Muscle layer of colon (tissue), 2 donors: Measurements from ENCODE around the gene NUBPL.

Experiments used
- H3K27ac ChIP-seq: one replicate; pipeline ENCODE4 v1.7.0; 2013; ENCODE audit warnings: low read depth, mild to moderate bottlenecking, low read length, moderate library complexity
- H3K27me3 ChIP-seq, 2 donors: one replicate each; pipeline ENCODE4 v1.7.0; 2013; ENCODE audit warnings: low read length in 2 of 2, mild to moderate bottlenecking in 2 of 2; ENCODE audit not compliant: insufficient read depth in 2 of 2, control insufficient read depth in 1 of 2
- H3K36me3 ChIP-seq: one replicate; pipeline ENCODE4 v1.7.0; 2013; ENCODE audit warnings: mild to moderate bottlenecking, low read length; ENCODE audit not compliant: insufficient read depth
- H3K4me1 ChIP-seq: one replicate; pipeline ENCODE4 v1.7.0; 2013; ENCODE audit warnings: mild to moderate bottlenecking, low read length; ENCODE audit not compliant: insufficient read depth
- H3K4me3 ChIP-seq, 2 donors: one replicate each; pipeline ENCODE4 v1.7.0; 2013; ENCODE audit warnings: low read length in 2 of 2, low read depth in 1 of 2, mild to moderate bottlenecking in 1 of 2, moderate library complexity in 1 of 2
- H3K9ac ChIP-seq: one replicate; pipeline ENCODE4 v1.7.0; 2013; ENCODE audit warnings: low read length
- H3K9me3 ChIP-seq: one replicate; pipeline ENCODE4 v1.7.0; 2013; ENCODE audit warnings: mild to moderate bottlenecking, low read length
- donor health status: abdominal sarcoma.
- donor health status: Adenocarcinoma of cecum.

NUBPL gene

DNA sequence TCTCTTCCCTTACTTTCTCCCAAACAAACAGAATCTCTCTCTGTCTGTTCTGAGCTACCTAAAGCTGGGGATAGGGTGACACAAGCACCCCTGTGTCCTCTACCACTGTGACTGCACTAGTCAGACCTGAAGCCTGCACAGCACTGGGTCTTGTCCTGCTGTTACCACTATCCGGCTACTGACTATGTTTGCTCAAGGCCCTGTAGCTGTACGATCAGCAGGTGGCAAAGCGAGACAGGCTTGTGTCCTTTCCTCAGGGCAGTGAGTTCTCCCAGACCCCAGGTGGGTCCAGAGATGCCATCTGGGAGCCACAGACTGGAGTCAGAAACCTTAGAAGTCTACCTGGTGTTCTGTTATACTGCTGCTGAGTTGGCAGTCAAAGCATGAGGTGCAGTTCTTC is 116.4 kb downstream of the NUBPL start:
- Histone ChIP-seq H3K9ac (no peak overlapping the region), H3K36me3 (no peaks in the 10 kb centered on the region), H3K4me1 (no peaks in the 10 kb centered on the region), H3K27me3 (no peaks in the 10 kb centered on the region), H3K9me3 (no peaks in the 10 kb centered on the region), H3K4me3 (no peak overlapping the region), H3K27ac (no peak overlapping the region)

GRCh38 chr14:31678421-31679249 is 117.4 kb downstream of the NUBPL start:
- H3K9me3 ChIP-seq = peaks cover under 1% of the 10 kb centered on the region
- no peaks in the 10 kb centered on the region for H3K36me3 ChIP-seq
- H3K9ac ChIP-seq = no peak overlapping the region
- no peak overlapping the region for H3K4me3 ChIP-seq
- H3K4me1 ChIP-seq = no peaks in the 10 kb centered on the region
- no peaks in the 10 kb centered on the region for H3K27me3 ChIP-seq
- H3K27ac ChIP-seq = no peak overlapping the region

GRCh38 chr14:31682768-31683167 is 121.6 kb downstream of the NUBPL start:
- Histone ChIP-seq H3K36me3 (no peaks in the 10 kb centered on the region), H3K4me3 (no peak overlapping the region), H3K4me1 (no peaks in the 10 kb centered on the region), H3K9ac (no peak overlapping the region), H3K27ac (no peak overlapping the region), H3K9me3 (peaks cover 3% of the 10 kb centered on the region), H3K27me3 (no peaks in the 10 kb centered on the region)

DNA sequence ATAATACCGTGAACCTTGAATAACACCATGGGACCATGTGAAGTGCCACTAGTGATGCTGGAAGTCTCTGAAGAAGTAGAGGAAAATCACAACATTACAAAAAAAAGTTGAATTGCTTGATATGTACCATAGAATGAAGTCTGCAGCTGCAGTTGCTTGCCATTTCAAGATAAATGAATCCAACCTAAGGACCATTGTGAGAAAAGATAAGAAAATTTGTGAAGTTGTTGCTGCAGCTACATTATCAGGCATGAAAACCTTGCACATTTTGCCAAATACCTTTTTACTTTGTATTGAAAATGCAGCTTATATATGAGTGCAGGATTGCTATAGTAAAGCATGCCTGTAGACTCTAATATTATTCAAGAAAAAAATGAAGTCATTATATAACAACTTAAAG is 126.5 kb downstream of the NUBPL start:
- H3K4me3 ChIP-seq = no peak overlapping the region
- peaks cover 3% of the 10 kb centered on the region for H3K9me3 ChIP-seq
- no peak overlapping the region for H3K27ac ChIP-seq
- H3K9ac ChIP-seq = no peak overlapping the region
- H3K36me3 ChIP-seq = no peaks in the 10 kb centered on the region
- H3K27me3 ChIP-seq = no peaks in the 10 kb centered on the region
- H3K4me1 ChIP-seq = no peaks in the 10 kb centered on the region

DNA sequence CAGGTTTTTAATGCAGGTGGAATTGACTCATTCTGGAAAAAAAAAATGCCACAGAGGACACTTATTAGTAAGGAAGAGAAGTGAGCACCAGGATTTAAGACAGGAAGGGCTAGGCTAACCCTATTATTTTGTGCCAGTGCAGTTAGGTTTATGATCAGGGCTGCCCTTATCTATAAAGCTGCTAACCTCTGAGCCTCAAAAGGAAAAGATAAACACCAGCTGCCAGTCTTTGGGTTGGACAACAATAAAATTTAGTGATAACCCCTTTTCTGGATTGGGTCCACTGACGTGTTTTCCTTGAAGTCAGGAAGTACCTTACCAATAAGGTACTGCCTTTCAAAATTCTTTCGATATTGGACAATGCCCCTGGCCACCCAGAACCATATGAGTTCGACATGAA is 128.9 kb downstream of the NUBPL start:
- Histone ChIP-seq H3K9ac (no peak overlapping the region), H3K27ac (no peak overlapping the region), H3K4me3 (no peak overlapping the region), H3K27me3 (no peaks in the 10 kb centered on the region), H3K36me3 (no peaks in the 10 kb centered on the region), H3K9me3 (no peaks in the 10 kb centered on the region), H3K4me1 (no peaks in the 10 kb centered on the region)

- Histone ChIP-seq H3K27me3 (no peaks in the 10 kb centered on the region), H3K9ac (no peak overlapping the region), H3K36me3 (no peaks in the 10 kb centered on the region), H3K27ac (no peak overlapping the region), H3K9me3 (no peaks in the 10 kb centered on the region), H3K4me3 (no peak overlapping the region), H3K4me1 (no peaks in the 10 kb centered on the region)
Observed at GRCh38 chr14:31692376-31692781, 131.2 kb downstream of the NUBPL start.

GRCh38 chr14:31696378-31696777 is 135.2 kb downstream of the NUBPL start:
- Histone ChIP-seq H3K9me3 (no peaks in the 10 kb centered on the region), H3K36me3 (no peaks in the 10 kb centered on the region), H3K27me3 (no peaks in the 10 kb centered on the region), H3K4me1 (no peaks in the 10 kb centered on the region), H3K4me3 (no peak overlapping the region), H3K9ac (no peak overlapping the region), H3K27ac (no peak overlapping the region)

GRCh38 chr14:31699809-31700208 is 138.6 kb downstream of the NUBPL start:
- no peak overlapping the region for H3K4me3 ChIP-seq
- no peaks in the 10 kb centered on the region for H3K4me1 ChIP-seq
- H3K27ac ChIP-seq = no peak overlapping the region
- no peaks in the 10 kb centered on the region for H3K36me3 ChIP-seq
- H3K9ac ChIP-seq = no peak overlapping the region
- H3K9me3 ChIP-seq = no peaks in the 10 kb centered on the region
- no peaks in the 10 kb centered on the region for H3K27me3 ChIP-seq

GRCh38 chr14:31700282-31701074 is 139.3 kb downstream of the NUBPL start:
- H3K4me3 ChIP-seq = no peak overlapping the region
- H3K27me3 ChIP-seq = no peaks in the 10 kb centered on the region
- H3K9ac ChIP-seq = no peak overlapping the region
- H3K4me1 ChIP-seq = no peaks in the 10 kb centered on the region
- H3K36me3 ChIP-seq = no peaks in the 10 kb centered on the region
- H3K9me3 ChIP-seq = no peaks in the 10 kb centered on the region
- no peak overlapping the region for H3K27ac ChIP-seq

- no peaks in the 10 kb centered on the region for H3K27me3 ChIP-seq
- no peaks in the 10 kb centered on the region for H3K9me3 ChIP-seq
- H3K4me1 ChIP-seq = no peaks in the 10 kb centered on the region
- H3K36me3 ChIP-seq = no peaks in the 10 kb centered on the region
- no peak overlapping the region for H3K4me3 ChIP-seq
- H3K9ac ChIP-seq = no peak overlapping the region
- no peak overlapping the region for H3K27ac ChIP-seq
Observed at GRCh38 chr14:31702130-31702529, 140.9 kb downstream of the NUBPL start.

- Histone ChIP-seq H3K9ac (no peak overlapping the region), H3K27ac (no peak overlapping the region), H3K36me3 (no peaks in the 10 kb centered on the region), H3K4me3 (no peak overlapping the region), H3K4me1 (no peaks in the 10 kb centered on the region), H3K27me3 (no peaks in the 10 kb centered on the region), H3K9me3 (no peaks in the 10 kb centered on the region)
Observed at GRCh38 chr14:31703056-31703455, 141.9 kb downstream of the NUBPL start.
